HEK293 (cell line): ENCODE measurements around the gene IPO8.
"Not testable (repeated sequence)": the region's sequence is repeated elsewhere in the genome, so short reads cannot be mapped to it uniquely, and the experiment has no call there.

ENCODE experiments used
- CTCF ChIA-PET: fragments of 350-600 bp; formaldehyde crosslinking; extraction: SDS; loops from one replicate; lab custom pipeline; 2021; ENCODE audit warnings: antibody characterized with exemption; lab: Yijun Ruan, JAX
- POLR2A ChIA-PET: fragments of 300-600 bp; formaldehyde crosslinking; extraction: SDS; loops from one replicate; lab custom pipeline; 2020; ENCODE audit warnings: antibody characterized with exemption, inconsistent platforms; lab: Yijun Ruan, JAX
- H3K27ac ChIP-seq: fragments of 200-500 bp; sonication (Bioruptor generic); 2 replicates; pipeline ENCODE4 v1.5.1; 2014; ENCODE audit warnings: low read depth, low read length, control low read depth, inconsistent platforms; ENCODE audit errors: extremely low read depth
- H3K36me3 ChIP-seq, 2 experiments: fragments of 200-500 bp in 1 of 2; sonication (Bioruptor generic) in 1 of 2; 1 replicate in 1 of 2; 2 replicates in 1 of 2; pipeline ENCODE4 v1.5.1; 2014 to 2017; ENCODE audit warnings: inconsistent platforms in 2 of 2, low read length in 2 of 2; ENCODE audit not compliant: control insufficient read depth in 2 of 2, insufficient read depth in 1 of 2
- H3K4me1 ChIP-seq: fragments of 200-500 bp; sonication (Bioruptor generic); 2 replicates; pipeline ENCODE4 v1.5.1; 2014; ENCODE audit warnings: mild to moderate bottlenecking, low read length, inconsistent platforms; ENCODE audit not compliant: control insufficient read depth, insufficient read depth
- H3K4me3 ChIP-seq: 2 replicates; pipeline ENCODE4 v1.5.1; 2011; ENCODE audit warnings: low read depth, mild to moderate bottlenecking, control low read depth, low read length, moderate library complexity
- H3K9me3 ChIP-seq: fragments of 200-500 bp; sonication (Bioruptor generic); 2 replicates; pipeline ENCODE4 v1.5.1; 2014; ENCODE audit warnings: low read depth, low read length, inconsistent platforms; ENCODE audit not compliant: control insufficient read depth, insufficient read depth
- FEZF1 ChIP-seq: fragments of 450-650 bp; formaldehyde crosslinking; IDR thresholded peaks from 2 replicates; pipeline ENCODE4 v1.5.1; 2016; ENCODE audit warnings: missing biosample characterization, missing genetic modification characterization
- GFI1B ChIP-seq: fragments of 450-650 bp; formaldehyde crosslinking; IDR thresholded peaks from 2 replicates; pipeline ENCODE4 v1.5.1; 2016; ENCODE audit warnings: missing biosample characterization, missing genetic modification characterization
- GLI2 ChIP-seq: fragments of 450-650 bp; formaldehyde crosslinking; IDR thresholded peaks from 2 replicates; pipeline ENCODE4; 2017; ENCODE audit warnings: missing biosample characterization, missing genetic modification characterization, low read depth, borderline replicate concordance
- GLIS1 ChIP-seq: fragments of 450-650 bp; formaldehyde crosslinking; IDR thresholded peaks from 2 replicates; pipeline ENCODE4 v1.5.1; 2016; ENCODE audit warnings: missing biosample characterization, missing genetic modification characterization
- HOXD13 ChIP-seq: sonication (generic); formaldehyde crosslinking; IDR thresholded peaks from 2 replicates; pipeline ENCODE4 v1.8.0; 2022; ENCODE audit warnings: missing genetic modification reagents, borderline replicate concordance
- OSR2 ChIP-seq: fragments of 450-650 bp; formaldehyde crosslinking; IDR thresholded peaks from 2 replicates; pipeline ENCODE4 v1.5.1; 2016; ENCODE audit warnings: missing biosample characterization, missing genetic modification characterization
- SETDB1 ChIP-seq: IDR thresholded peaks from one replicate; pipeline ENCODE4 v1.6.1; 2017; ENCODE audit warnings: mild to moderate bottlenecking, low read length, moderate library complexity, mixed read lengths; ENCODE audit not compliant: insufficient read length
- TRIM28 ChIP-seq: IDR thresholded peaks from 2 replicates; pipeline ENCODE4 v1.6.1; 2011; ENCODE audit warnings: low read length, control low read depth, borderline replicate concordance
- ZFP69B ChIP-seq: fragments of 450-650 bp; formaldehyde crosslinking; IDR thresholded peaks from 2 replicates; pipeline ENCODE4 v1.5.1; 2016; ENCODE audit warnings: missing biosample characterization, missing genetic modification characterization
- ZNF146 ChIP-seq: fragments of 450-650 bp; formaldehyde crosslinking; IDR thresholded peaks from 2 replicates; pipeline ENCODE4 v1.5.1; 2016; ENCODE audit warnings: missing biosample characterization, missing genetic modification characterization
- ZNF155 ChIP-seq: fragments of 450-650 bp; formaldehyde crosslinking; IDR thresholded peaks from 2 replicates; pipeline ENCODE4 v1.5.1; 2016; ENCODE audit warnings: missing biosample characterization, missing genetic modification characterization
- ZNF169 ChIP-seq: fragments of 450-650 bp; formaldehyde crosslinking; IDR thresholded peaks from 2 replicates; pipeline ENCODE4 v1.5.1; 2016; ENCODE audit warnings: missing biosample characterization, missing genetic modification characterization
- ZNF239 ChIP-seq: fragments of 450-650 bp; formaldehyde crosslinking; IDR thresholded peaks from 2 replicates; pipeline ENCODE4 v1.5.1; 2016; ENCODE audit warnings: missing biosample characterization, missing genetic modification characterization
- ZNF391 ChIP-seq: fragments of 450-650 bp; formaldehyde crosslinking; IDR thresholded peaks from 2 replicates; pipeline ENCODE4 v1.5.1; 2016; ENCODE audit warnings: low read depth, missing biosample characterization, missing genetic modification characterization, borderline replicate concordance
- ZNF433 ChIP-seq: fragments of 450-650 bp; formaldehyde crosslinking; IDR thresholded peaks from 2 replicates; pipeline ENCODE4 v1.5.1; 2016; ENCODE audit warnings: missing biosample characterization, missing genetic modification characterization, low read depth
- ZNF473 ChIP-seq: fragments of 450-650 bp; formaldehyde crosslinking; IDR thresholded peaks from 2 replicates; pipeline ENCODE4 v1.5.1; 2017; ENCODE audit warnings: missing biosample characterization, missing genetic modification characterization
- ZNF776 ChIP-seq: fragments of 450-650 bp; formaldehyde crosslinking; IDR thresholded peaks from 2 replicates; pipeline ENCODE4 v1.5.0; 2017; ENCODE audit warnings: missing biosample characterization, missing genetic modification characterization, borderline replicate concordance
- ZNF785 ChIP-seq: fragments of 450-650 bp; formaldehyde crosslinking; IDR thresholded peaks from 2 replicates; pipeline ENCODE4 v1.5.1; 2016; ENCODE audit warnings: missing biosample characterization, missing genetic modification characterization
- ZNF791 ChIP-seq: fragments of 450-650 bp; formaldehyde crosslinking; IDR thresholded peaks from 2 replicates; pipeline ENCODE4 v1.5.1; 2016; ENCODE audit warnings: missing biosample characterization, missing genetic modification characterization
- TF ChIP-seq, protein P1 (sequence below): fragments of 450-650 bp; formaldehyde crosslinking; IDR thresholded peaks from 2 replicates; pipeline ENCODE4 v1.5.1; 2016; ENCODE audit warnings: missing biosample characterization, missing genetic modification characterization
- TF ChIP-seq, protein P2 (sequence below): fragments of 450-650 bp; formaldehyde crosslinking; IDR thresholded peaks from 2 replicates; pipeline ENCODE4 v1.5.1; 2016; ENCODE audit warnings: missing biosample characterization, missing genetic modification characterization

Gene IPO8

DNA sequence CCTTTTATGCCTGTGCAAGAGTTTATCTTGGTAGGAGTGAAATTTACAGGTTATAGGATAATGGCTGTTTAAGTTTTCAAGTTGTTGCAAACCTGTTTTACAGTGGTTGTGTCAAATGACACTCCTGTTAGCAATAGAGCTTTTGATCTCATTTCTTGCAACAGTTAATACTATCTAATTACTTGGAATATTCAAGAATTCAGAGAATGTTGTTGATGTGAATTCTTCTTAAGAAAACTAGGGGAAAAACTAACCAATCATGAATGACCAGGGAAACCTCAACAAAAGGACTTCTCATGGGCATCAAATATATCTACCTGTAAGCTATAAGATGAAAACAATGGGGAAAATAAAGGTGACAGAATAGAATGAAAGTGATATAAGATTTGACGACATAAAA is 85.0 kb downstream of the IPO8 start:
- H3K36me3 ChIP-seq, result no peaks in the 10 kb centered on the region
- ChIA-PET POLR2A (no interaction called here), CTCF (no interaction called here)
- no peak overlapping the region for H3K4me3 ChIP-seq
- H3K4me1 ChIP-seq, result no peaks in the 10 kb centered on the region; the same call in 1 of the 2 replicates
- no peaks in the 10 kb centered on the region for H3K9me3 ChIP-seq
- no peak overlapping the region for H3K27ac ChIP-seq
- TF ChIP-seq ZFP69B (tag by site-specific recombination) (no peak), ZNF239 (tag by site-specific recombination) (no peak), ZNF169 (tag by site-specific recombination) (no peak), ZNF433 (tag by site-specific recombination) (no peak), ZNF776 (tag by site-specific recombination) (no peak), FEZF1 (tag by site-specific recombination) (no peak), ZNF785 (tag by site-specific recombination) (no peak), ZNF155 (no peak), GFI1B (no peak), ZNF473 (tag by site-specific recombination) (no peak), ZNF791 (no peak), ZNF391 (tag by site-specific recombination) (no peak)
- TF ChIP-seq, protein P1, sequence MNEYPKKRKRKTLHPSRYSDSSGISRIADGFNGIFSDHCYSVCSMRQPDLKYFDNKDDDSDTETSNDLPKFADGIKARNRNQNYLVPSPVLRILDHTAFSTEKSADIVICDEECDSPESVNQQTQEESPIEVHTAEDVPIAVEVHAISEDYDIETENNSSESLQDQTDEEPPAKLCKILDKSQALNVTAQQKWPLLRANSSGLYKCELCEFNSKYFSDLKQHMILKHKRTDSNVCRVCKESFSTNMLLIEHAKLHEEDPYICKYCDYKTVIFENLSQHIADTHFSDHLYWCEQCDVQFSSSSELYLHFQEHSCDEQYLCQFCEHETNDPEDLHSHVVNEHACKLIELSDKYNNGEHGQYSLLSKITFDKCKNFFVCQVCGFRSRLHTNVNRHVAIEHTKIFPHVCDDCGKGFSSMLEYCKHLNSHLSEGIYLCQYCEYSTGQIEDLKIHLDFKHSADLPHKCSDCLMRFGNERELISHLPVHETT (tag by site-specific recombination), result no peak
- TF ChIP-seq, protein P2, sequence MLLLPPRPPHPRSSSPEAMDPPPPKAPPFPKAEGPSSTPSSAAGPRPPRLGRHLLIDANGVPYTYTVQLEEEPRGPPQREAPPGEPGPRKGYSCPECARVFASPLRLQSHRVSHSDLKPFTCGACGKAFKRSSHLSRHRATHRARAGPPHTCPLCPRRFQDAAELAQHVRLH (tag by site-specific recombination), result no peak
- TF ChIP-seq, all 188 proteins: peak for 0

DNA sequence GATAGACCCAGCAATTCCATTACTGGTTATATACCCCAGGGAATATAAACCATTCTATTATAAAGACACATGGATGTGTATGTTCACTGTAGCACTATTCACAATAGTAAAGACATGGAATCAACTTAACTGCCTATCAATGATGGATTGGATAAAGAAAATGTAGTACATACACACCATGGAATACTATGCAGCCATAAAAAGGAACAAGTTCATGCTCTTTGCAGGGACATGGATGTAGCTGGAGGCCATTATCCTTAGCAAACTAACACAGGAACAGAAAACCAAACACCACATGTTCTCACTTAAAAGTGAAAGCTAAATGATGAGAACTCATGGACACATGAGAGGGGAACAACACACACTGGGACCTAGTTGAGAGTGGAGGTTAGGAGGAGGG is 85.8 kb downstream of the IPO8 start:
- H3K9me3 ChIP-seq, H3K4me1 ChIP-seq, CTCF ChIA-PET, H3K36me3 ChIP-seq, POLR2A ChIA-PET, H3K4me3 ChIP-seq, H3K27ac ChIP-seq: not testable (repeated sequence)
- peak; percentile 77 for TF ChIP-seq ZNF146 (tag by site-specific recombination)

DNA sequence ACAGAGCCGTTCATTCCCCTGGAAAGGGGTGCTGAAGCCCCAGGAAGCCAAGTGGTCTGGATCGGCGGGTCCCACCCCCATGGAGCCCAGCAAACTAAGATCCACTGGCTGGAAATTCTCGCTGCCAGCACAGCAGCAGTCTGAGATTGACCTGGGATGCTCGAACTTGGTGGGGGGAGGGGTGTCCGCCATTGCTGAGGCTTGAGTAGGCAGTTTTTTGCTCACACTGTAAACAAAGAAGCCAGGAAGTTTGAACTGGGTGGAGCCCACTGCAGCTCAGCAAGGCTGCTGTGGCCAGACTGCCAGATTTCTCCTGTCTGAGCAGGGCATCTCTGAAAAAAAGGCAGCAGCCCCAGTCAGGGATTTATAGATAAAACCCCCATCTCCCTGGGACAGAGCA is 91.4 kb downstream of the IPO8 start:
- H3K9me3 ChIP-seq, H3K4me1 ChIP-seq, H3K36me3 ChIP-seq, POLR2A ChIA-PET, H3K27ac ChIP-seq, H3K4me3 ChIP-seq: not testable (repeated sequence)
- CTCF ChIA-PET, result interaction anchor here (0.6 kb wide), 1 partner anchor 681 kb away, joined by 3 read pairs; no protein-coding TSS in a partner anchor

DNA sequence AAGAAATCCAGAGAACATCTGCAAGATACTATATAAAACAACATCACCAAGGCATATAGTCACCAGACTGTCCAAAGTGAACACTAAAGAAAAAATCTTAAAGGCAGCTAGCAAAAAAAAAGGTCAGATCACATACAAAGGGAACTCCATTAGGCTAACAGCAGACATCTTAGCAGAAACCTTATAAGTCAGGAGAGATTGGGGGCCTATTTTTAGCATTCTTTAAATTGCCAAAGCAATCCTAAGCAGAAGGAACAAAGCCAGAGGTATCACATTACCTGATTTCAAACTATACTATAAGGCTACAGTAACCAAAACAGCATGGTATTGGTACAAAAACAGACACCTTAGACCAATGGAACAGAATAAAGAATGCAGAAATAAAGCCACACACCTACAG is 92.5 kb downstream of the IPO8 start:
- TF ChIP-seq SETDB1, result peak; percentile 65
- no peak for TF ChIP-seq HOXD13
- TF ChIP-seq OSR2 (tag by site-specific recombination), result no peak
- TF ChIP-seq GLI2 (tag by site-specific recombination), result no peak
- TF ChIP-seq TRIM28, result 0 out of 2 replicates have a peak, but pooled peaks have one; percentile 18
- no peak for TF ChIP-seq GLIS1 (tag by site-specific recombination)
- no peak overlapping the region for H3K4me3 ChIP-seq
- POLR2A ChIA-PET, result no interaction called here

More for the DNA sequence above, 92.5 kb downstream of the IPO8 start:
- Histone ChIP-seq H3K4me1 (no peaks in the 10 kb centered on the region), H3K27ac (no peak overlapping the region), H3K9me3 (no peaks in the 10 kb centered on the region), H3K36me3 (no peaks in the 10 kb centered on the region)
- CTCF ChIA-PET, result no interaction called here
